ENCODE results near the gene HRCT1.

- TF ChIP-seq POLR2A (IDR thresholded peaks at IDR 0.05; ENCODE audit: low read depth, low read length) (no peak), TAF1 (IDR thresholded peaks at IDR 0.05; ENCODE audit: low read depth, low read length) (no peak), POLR2AphosphoS5 (IDR thresholded peaks at IDR 0.05; ENCODE audit: low read depth, low read length) (no peak), SPI1 (IDR thresholded peaks at IDR 0.05; ENCODE audit: low read depth, low read length) (no peak)
Observed at GRCh38 chr9:35858458-35858857, 47.5 kb upstream of the HRCT1 start.

Measured in GM12891 (cell line).